NCI-H2081 treated with DMSO at 0.1 percent for 48 hours (cell line): ENCODE results near the gene UCHL3.

ENCODE experiments used
- DNase-seq: peaks from one replicate; lab custom pipeline; 2025; lab: John Stamatoyannopoulos, UW

UCHL3 gene

DNA sequence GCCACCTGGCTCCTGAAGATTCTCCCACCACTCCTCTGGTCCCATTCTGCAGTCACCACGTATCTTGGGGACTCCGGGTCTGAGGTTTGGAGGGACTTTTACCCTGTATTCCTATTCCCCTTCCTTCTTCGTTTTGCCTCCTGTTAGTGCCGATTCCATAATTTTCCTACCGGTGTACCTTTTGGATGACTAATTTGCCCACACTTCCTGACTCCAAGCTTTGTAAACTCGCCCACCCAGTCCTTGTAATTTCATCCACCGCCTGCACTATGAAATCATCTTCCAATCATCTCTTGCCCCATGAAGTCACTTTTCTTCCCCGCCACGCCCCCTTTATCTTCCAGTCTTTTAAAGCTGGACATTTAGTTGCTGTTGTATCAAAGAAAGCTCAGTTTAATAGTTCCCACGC is 572 bp downstream of the UCHL3 start:
- DNase-seq: no peak

- no peak for DNase-seq
Measured at GRCh38 chr13:75554464-75554863, 4.9 kb downstream of the UCHL3 start.

DNA sequence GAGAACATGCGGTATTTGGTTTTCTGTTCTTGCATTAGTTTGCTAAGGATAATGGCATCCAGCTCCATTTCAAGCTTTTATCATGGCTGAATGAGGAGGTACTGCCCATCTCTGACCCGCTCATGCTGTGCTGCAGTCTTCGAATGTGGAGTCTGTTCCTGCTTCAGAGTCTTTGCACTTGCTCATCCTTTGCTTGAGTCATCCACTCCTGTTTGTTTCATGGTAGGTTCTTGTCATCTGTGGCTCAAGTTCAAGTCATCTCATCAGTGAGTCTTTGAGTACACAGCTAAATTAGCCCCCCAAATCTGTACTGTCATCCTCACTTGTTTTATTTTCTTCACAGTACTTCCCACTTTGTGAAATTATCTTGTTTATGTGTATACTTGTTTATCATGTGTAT is 5.4 kb downstream of the UCHL3 start:
- no peak for DNase-seq

DNA sequence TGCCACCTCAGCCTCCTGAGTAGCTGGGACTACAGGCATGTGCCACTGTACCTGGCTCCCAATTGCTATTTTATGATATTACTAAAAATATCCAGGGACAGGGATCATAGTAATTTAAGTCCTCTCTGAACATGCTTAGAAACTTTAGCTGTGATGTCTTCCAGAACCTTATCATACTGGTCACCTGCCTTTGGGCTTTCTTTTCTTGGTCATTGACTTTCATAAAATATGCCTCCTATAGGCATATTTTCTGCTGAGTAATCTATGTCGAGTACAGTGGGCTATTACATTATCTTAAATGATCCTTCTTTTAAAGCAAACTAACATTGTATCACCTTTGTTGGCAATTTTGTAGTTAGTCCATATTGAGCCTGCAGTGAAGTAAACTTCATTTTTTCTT is 6.2 kb downstream of the UCHL3 start:
- no peak for DNase-seq

- DNase-seq: no peak
Measured at GRCh38 chr13:75556961-75557360, 7.4 kb downstream of the UCHL3 start.

- DNase-seq: no peak
Measured at GRCh38 chr13:75558145-75558840, 8.7 kb downstream of the UCHL3 start.

DNA sequence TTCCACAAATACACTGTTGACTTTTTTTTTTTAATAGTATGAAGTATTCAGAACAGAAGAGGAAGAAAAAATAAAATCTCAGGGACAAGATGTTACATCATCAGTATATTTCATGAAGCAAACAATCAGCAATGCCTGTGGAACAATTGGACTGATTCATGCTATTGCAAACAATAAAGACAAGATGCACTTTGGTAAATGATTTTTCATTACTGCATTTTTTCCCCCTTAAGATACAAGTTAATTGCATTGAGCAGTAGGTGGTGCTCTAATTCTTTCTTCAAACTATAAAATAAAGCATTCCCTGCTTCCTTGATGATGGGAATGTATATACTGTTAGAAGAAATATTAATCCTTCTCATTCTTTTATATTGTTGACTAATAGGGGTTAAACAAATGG is 17.1 kb downstream of the UCHL3 start:
- no peak for DNase-seq

GRCh38 chr13:75569576-75569975 is 20.0 kb downstream of the UCHL3 start:
- DNase-seq: no peak

- no peak for DNase-seq
Measured at GRCh38 chr13:75579529-75579928, 29.9 kb downstream of the UCHL3 start.

DNA sequence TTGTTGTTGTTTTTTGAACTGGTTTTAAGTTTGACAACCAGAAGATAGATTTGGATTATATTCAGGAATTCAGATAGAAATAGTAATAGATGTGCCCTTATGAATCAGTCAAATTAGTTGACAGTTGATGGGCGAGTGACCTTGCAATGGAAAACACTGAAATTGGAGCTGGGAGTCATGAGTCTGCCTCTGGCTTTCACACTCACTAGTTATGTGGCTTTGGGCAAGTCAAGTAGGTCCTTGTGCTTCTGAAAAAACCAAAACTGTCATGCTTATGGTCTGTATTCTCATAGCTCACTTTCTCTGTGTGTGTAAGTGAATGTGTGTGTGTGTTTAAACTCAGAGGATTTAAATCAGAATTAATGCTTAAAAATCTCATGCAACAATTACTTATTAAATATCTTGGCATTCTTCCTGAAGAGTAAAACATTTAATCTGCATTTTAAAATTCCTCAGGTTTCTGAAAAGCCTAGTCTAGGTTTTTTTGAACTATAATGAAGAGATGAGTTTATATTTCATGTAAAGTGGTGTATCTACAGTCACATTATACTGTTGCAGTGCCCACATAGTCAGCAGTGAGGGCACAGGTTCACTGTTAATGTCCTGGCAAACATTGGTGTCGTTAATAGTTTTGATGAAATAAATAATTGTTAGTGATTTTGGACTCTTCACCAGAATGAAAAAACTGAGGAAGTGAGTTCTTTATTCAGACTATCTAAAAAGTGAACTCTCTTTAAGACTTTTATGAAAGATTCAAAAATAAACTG is 32.5 kb downstream of the UCHL3 start:
- no peak for DNase-seq

DNA sequence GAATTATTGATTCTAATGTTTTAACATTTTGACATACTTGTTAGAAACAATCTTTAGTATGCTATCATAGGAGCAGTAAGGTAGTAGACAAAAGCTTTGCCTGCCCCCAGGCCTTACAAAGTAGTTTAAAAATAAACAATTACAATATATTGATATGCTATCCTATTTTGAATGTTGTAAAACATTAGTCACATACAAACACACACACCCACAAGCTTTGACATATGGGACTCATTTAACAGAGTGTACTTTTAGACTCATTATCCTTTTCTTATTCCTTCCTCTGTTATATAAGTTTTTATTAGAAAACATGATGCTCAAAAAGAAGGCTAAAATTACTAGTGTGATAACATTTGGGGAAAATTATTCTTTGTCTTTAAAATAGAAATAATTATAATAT is 33.5 kb downstream of the UCHL3 start:
- DNase-seq: no peak

GRCh38 chr13:75585153-75585552 is 35.6 kb downstream of the UCHL3 start:
- DNase-seq: no peak

- DNase-seq: no peak
Measured at GRCh38 chr13:75587679-75588078, 38.1 kb downstream of the UCHL3 start.

DNA sequence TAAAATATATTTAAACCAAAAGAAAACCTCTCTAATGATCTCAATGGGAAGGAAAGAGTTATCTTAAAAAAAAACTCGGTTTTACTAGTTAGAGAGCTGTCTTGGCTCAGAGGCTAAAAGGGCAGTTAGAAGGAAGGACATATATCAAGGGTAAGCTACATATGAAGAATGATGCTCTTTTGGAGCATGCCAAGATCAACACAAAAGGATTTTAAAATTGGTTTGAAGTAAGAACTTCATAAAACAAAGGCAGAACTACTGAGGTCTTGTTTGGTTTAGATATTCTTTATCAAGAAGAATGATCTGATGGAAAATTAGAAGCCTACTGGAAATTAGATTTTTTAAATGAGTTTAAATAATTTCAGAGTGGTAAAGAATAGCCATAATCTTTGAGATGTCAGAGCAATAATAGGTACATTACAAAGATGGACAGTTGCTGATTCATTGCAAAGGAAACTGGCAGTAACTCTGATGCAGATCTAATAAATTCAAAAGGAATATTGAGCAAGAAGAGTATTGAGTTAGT is 47.1 kb downstream of the UCHL3 start:
- DNase-seq: no peak

DNA sequence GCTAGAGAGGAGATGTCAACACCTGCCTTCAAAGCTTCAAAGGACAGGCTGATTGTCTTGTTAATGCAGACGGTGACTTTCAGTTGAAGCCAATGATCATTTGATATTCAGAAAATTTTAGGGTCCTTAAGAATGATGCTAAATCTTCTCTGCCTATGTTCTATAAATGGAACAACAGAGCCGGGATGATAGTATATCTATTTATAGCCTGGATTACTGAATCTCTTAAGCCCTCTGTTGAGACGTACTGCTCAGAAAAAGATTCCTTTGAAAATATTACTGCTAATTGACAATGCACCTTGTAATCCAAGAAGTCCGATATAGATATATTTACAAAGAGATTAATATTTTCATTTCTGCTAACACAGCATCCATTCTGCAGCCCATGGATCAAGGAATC is 50.8 kb downstream of the UCHL3 start:
- DNase-seq: no peak

GRCh38 chr13:75603038-75603437 is 53.4 kb downstream of the UCHL3 start:
- DNase-seq: no peak

- no peak for DNase-seq
Measured at GRCh38 chr13:75607447-75607846, 57.9 kb downstream of the UCHL3 start.

- DNase-seq: no peak
Measured at GRCh38 chr13:75610466-75610865, 60.9 kb downstream of the UCHL3 start.

- no peak for DNase-seq
Measured at GRCh38 chr13:75612354-75612753, 62.8 kb downstream of the UCHL3 start.

- no peak for DNase-seq
Measured at GRCh38 chr13:75617230-75617629, 67.6 kb downstream of the UCHL3 start.

- no peak for DNase-seq
Measured at GRCh38 chr13:75618308-75618707, 68.7 kb downstream of the UCHL3 start.

DNA sequence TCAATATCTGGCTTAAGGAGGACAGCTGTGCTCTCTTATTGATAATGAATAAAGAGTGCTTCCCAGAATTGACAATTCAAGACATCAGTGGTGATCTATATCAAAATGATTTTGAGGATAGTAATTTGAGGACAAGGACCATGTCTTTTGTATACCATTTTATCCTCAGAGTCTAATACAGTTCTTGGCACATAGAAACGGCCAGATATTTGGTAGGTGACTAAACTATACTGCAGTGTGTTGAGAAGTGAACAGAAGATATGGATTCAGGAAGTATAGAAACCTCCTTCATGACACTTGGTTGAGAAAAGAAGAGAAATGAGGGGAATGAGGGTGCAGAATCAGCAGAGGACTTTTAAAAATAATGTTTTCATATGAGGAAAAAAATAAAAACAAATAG is 70.4 kb downstream of the UCHL3 start:
- DNase-seq: no peak

DNA sequence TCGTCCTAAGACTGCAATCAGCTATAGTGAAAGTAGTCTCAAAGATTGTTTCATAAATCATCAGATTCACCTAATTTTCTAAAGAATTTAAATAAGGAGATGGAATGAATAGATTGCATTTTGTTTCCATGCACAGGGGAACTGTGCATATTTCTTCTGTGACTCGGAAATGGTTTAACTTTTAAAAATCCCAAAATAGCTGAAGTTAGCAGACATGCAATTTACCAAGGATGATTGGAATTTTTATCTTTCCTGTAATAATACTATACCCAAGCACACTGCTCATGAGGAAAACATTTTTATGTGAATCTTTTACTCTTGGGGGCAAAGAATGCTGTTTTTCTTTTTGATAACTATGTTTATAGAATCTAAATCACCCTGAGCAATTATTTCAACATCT is 71.6 kb downstream of the UCHL3 start:
- no peak for DNase-seq

DNA sequence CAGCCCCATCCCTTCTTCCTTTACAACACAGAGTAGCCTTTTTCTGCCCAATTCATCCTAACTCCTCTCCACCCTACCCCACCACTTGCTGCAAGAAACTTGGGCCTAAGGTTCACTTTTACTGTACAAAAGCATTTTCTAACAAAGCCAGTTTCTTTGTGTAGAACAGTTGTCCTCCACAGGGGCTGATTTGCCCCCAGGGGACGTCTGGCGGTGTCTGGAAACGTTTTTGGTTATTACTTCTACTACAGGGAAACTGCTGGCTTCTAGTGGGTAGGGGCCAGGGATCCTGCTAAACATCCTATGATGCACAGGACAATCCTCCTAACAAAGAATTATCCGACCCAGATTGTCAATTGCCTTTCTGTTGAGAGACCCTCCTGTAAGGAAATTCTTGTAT is 79.2 kb downstream of the UCHL3 start:
- no peak for DNase-seq
